Right hindlimb (tissue), 1 donor: ENCODE data around the gene SLC6A3.
A peak's percentile ranks its signal among the peaks of the same experiment; 100 is the strongest.

Source experiments
- DNase-seq: peaks from one replicate; pipeline ENCODE4 v3.0.0-alpha.2; 2018

The SLC6A3 gene

DNA sequence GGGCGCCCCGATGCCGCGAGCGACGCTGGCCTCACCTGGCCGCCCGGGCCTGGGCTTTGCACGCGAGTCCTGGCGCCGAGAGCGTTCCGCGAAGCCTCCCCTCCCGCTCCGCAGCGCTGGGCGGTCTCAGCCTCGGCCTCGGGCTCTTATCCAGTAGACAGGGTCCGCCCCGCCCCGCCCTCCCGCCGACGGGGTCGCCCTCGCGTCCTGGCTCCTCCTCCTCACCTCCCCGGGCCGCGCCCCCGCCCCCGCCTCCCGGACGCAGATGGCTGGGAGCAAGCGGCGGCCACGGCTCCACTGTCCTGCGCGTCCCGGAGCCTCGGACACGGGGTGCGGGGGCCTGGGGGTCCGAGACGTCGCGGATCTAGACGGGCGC, at the start of gene SLC6A3:
Gene SLC6A3 (minus strand): TSS at position 128 of the 376 bp plus-strand sequence. CDS start 2,243 bp downstream, outside the sequence.
- DNase-seq = peak; percentile 70

DNA sequence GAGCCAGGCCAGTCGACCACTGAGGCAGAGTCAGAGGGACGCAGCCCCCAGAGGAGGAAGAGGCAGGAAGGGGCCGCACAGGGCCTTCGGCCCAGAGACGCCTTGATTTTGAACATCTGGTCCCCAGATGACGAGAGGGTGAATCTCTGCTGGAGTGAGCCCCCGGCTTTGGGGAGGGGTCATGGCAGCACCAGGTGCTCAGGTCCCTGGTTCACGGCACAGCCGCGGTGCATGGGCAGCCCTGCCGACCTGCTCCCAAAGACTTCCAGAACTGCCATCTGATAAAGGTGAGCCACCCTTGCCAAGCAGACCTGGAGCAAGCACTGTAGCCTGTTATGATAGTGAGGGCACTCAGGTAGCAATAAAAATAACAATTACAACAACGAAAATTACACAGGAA, 48.7 kb upstream of the SLC6A3 start:
- no peak for DNase-seq

DNA sequence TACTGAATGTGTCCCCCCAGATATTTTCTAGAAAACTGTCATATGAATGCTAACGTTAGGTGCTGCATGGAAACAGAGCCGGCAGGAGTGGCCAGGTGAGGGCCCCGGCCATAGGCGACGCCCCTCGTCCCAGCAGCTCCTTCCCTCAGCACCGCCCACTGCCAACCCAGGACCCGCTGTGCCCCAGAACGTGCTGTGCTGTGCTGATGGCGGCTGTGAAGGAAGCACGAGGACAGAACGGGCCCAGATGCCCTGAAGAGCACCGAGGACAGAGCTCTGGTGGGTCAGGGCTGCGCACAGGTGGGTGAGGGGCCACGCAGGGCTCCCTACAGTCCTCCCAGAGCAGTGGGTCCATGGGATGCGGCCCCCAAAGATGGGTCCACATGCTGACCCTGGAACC, 48.2 kb upstream of the SLC6A3 start:
- no peak for DNase-seq

DNA sequence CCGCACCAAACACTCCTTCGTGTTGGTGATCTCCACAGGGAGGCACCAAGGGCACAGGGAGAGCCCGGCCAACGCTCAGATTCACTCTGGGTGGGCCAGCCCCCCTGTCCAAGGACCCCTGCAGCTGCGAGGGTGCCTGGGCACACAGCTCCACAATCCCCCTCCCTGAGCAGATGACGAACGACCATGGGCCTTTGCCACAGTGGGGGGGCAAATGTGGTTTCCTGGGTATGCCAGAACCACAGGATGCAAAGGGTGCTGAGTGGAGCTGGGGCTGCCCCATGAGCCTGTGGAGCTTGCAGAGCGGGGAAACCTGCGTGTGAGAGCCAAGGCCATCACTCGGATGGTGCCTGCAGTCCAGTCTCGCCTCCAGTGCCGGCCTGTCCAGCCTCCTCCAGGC, 47.5 kb upstream of the SLC6A3 start:
- no peak for DNase-seq

DNA sequence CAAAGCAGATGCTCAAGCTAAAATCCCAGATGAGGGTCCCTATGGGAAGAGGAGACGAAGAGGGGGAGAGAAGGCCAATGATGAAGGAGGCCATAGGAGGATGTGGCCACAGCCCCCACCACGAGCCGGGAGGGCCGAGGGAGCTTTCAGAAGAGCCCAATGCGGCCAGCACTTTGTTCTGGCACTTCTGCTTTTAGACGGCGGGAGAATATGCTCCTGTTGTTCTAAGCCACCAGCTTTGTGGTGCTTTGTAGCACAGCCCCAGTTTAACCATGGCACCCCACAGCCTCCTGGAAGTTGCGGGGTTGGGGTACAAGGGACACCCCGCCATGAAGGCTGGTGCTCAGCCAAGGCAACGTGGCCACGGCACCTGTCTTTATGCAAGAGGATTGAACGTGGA, 45.1 kb upstream of the SLC6A3 start:
- no peak for DNase-seq

DNA sequence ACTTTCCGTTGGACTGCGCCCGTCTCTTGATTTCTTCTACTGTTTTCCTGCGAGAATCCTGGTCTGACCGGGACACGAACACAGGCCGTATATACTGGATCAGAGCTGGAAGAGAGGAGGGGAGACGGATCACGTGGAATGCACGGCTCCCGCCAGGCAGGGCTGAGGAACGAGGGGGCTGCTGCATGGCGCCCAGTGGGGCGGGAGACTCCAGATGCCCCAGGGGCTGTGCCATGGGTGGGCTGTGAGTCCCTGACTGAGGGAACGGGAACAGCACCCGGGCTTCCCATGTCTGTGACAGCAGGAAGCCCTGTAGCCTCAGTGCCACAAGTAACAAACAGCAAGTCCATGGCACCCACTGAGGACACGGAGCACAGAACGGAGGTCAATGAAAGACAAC, 44.5 kb upstream of the SLC6A3 start:
- no peak for DNase-seq

DNA sequence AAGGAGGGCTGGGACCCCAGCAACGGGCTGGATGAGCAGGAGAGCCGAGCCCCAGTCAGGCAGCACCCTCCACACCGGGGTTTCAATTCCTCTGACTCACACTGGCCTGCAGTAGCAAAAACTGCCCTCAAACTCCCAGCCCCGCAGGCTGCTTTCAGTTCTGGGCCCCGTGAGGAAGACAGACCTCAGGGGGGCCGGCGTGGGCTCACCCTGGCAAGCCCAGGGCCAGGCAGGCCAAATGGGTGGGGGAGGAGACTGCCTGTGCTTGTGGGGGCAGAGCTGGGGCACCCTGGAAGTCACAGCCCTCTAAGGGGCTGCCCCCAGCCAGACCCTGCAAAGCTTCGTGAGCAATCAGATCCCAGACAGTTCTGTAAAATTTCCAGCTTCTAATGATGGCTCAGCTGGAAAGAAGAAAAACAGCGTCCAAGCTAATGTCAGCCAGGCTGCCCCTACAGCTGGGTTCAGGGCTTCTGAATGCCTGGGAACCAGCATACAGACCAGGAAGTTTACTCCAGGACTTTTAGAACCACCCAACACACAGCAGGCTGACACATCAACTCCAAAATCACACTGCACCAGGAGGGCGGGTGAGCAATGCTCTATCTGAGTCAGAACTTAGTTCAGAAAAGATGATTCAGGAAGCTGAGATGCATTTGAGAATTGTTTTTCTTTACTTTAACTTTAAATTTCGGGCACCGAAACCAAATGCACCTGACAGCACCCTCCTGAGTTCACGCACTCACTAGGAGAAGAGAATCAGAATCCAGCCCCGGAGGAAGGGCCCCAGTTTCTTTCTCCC, 43.8 kb upstream of the SLC6A3 start:
- no peak for DNase-seq

DNA sequence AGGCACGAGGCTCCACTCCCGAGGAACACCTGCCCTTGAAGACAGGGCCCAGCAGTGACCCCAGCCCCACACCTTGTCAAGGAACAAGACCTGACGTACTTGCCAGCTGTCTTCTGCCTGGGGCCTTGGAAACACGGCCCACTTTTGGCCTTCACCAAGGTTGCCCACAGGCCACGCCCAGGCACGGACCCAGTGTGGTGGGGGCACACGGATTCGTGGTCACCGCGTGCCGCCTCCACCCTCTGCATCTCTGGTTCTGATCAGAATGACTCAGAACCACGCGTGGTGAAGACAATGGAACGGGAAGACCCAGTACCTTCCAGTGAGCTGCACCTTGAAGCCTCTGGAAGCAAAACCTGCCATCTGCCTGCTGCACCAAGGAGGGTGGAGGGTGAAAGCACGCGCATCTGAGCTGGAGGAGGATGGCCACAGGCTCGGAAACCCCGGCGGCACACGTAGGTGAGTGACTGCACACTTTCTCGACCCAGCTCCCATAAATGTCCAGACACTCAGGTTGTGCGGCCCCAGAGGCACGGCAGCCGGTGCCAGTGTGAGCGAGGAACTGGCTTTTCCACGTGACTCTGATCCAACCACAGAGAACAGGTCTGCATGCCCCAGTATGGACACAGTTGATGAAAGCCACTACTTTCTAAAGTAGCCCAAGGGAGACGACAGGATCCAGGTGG, 42.0 kb upstream of the SLC6A3 start:
- no peak for DNase-seq

DNA sequence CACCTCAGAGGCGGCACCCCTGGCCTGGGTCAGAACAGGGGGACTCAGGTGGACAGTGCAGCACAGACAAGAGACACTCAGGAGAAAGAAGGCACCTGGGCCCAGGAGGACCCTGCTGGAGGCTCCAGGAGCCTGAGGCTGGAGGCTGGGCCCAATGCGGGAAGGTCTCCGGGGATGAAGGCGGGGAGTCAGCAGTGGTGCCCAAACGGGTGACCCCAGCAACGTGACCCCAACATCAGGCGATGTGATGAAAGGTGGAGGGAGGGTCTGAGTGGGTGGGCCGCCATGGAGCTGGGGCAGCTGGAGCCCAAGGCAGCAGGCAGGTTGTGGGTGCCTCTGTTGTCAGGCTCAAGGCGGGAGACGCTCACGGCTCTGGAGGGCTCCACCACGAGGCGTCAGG, 41.0 kb upstream of the SLC6A3 start:
- DNase-seq = no peak

DNA sequence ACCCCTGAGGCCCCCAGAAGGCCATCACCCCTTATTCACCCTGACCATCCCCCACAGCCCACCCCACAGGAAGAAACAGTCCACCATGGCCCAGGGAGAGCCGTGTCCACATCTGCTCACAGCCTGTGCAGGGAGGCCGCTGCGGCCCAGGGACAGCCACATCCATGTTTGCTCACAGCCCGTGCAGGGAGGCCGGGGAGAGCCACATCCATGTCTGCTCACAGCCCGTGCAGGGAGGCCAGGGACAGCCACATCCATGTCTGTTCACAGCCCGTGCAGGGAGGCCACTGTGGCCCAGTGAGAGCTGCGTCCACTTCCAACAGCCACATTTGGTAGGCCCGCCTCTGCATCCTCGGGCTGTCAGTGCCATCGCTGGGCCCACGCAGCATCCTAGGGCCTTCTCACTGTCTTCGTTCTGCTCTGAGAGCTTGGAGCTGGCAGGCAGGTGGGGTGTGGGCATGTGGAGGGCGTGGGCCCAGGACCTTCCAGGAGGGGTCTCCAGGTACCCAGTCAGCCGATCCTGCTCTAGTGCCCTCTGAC, 40.4 kb upstream of the SLC6A3 start:
- DNase-seq = no peak

DNA sequence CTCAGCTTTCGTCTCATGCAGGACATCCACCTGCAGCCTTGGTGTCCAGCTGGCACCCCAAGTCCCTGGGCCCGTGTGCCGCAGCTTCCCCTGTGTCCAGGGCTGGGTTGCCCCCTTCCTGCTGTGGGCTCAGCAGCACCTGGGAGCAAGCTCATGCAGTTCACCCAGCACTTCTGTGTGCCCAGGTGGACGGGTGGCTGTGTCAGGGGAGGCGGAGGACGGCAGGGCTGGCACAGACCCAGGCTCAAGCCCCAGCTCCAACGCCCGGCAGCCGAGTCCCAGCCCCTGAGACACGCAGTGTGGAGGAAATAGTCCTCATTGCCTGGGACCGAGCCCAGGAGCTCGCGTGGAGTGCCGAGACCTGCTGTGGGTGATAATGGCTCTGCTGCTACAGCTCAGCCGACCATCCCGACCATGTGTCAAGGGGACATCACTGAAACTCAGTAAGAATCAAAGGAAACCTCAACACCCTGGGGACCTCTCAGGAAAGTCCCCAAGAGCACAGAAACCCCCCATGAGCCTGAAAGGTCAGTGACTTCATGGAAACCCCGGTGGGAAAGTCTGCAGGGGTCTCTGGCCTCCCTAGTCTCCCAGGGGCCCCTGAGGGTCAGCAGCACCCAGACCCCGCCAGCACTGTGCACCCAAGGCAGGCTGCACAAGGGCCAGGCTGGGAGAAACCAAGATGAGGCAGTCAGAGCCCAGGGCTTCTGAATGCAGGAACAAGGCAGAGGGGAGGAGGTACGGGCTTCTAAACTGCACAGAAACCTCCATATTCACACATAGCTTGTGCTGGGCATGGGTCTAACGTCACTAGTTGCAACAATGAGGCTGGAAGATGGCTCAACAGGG, 39.7 kb upstream of the SLC6A3 start:
- no peak for DNase-seq

DNA sequence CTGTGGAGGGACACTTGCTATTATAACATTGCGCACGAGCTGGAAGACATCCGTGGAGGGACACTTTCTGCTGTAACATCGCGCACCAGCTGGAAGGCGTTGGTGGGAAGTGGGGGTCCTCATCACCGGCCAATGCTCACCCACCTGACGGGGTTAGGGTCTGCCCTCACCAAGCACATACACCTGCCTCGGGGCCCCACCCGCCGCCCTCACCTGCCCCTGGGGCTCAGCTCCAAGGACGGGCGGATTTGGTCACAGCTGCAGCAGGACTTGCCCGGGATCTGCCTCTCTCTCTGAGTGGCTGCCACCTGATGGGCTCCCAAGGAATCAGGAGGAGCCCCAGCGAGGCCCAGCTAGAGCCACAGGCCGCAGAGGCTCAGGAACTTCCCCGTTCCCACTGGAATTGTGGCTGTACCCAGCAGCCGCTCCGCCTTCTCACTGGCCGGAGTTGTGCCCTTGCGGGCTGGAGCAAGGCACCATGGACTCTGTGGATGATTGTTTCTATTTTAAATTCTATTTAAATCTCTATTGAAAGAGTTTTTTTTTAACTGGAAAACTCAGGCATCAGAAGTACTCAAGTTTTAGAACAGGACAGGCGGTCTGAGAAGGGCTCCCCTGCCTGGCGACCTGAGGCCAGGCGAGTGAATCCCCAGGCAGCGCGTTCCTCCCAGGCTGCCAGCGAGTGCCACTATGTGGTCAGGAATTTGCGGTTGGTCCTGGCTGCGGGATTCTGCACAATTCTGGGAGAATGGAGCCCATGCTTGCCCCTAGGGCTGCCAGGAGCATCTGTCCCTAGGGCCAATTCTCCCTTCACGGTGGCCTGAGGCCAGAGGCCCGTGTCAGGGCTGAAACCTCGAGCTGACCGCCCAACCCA, 38.9 kb upstream of the SLC6A3 start:
- no peak for DNase-seq

DNA sequence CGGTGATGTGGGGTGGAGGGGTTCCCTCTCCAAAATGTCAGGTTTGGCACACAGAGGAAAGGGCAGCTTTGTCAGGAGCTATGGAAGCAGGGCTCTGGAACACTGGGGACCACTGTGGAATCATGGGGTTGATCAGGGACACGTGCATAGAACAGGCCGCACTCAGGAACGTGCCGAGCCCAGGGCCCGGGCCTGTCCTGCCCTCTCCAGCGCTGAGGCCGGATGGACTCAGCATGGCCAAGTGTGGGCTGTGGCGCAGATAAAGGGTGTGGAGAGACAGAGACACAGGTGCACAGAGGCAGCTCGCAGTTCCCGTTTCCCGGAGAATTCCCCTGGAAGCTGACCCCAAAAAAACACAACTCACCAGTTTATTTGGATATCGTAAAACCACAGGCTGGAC, 37.8 kb upstream of the SLC6A3 start:
- no peak for DNase-seq

DNA sequence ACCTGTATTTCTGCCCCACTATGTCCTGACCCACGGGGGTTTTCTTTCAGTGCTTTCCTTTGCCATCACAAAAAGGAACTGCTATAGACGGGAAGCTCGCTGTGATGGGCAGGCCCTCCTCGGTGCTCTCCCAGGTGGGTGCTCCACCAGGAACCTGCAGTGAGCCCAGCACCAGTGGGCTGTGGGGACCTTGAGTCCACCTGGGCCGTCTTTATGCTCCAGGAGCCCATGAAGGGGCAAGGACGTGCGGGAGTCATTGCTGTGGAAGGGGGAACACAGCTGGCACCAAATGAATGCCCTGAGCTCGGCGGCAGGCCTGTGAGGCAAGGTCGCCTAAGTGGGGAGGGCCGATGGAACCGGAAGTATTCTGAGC, 36.7 kb upstream of the SLC6A3 start:
- DNase-seq = no peak

DNA sequence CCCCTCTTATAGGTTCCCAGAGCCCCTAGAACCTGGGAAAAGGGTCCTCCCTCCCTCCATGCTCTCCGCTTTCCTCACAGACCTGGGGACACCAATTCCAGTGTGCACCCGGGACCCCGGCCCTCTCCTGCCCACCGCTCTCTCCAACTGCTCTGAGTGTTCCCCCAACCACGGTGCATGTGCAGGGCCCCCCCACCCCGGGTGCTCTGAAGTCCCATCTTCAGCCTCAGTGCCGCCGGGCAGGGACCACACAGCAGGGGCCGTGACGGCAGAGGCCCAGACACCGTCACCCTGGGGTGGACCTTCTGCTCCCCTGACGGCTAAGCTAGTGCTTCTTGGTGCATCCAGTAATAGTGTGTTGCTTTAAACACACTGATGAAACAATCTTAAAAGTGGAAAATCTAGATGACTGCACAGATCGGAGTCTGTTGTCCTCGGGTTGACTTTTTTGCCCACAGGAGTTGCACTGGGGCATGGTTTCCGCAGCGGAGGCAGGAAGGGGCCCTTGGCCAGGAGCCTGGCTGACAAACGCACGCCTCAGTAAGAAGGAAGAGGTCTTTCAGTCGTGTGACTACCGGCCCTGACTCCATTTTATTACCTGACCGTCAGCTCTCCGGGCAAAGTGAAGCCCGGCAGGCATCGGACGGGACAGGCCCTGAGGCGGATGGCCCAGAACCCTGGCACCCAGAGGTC, 36.2 kb upstream of the SLC6A3 start:
- DNase-seq = no peak

DNA sequence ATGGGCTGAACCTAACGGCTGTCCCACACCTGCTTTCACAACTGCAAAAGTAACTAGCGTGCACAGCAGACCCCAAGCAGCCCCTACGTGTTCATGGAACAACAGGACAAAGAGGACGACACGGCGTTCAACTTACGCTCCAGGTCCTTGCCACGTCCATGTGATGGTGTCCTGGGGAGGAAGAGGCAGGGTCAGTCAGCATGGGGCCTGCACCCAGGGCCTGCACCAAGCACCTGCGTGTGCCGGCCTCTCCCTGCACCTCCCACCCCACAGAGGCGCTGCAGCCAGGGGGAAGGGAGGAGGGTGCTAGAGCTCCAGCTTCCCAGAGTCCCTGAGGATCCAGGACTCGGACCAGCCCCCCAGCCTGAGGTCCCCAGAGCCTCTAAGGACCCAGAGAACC, 35.6 kb upstream of the SLC6A3 start:
- DNase-seq = no peak

DNA sequence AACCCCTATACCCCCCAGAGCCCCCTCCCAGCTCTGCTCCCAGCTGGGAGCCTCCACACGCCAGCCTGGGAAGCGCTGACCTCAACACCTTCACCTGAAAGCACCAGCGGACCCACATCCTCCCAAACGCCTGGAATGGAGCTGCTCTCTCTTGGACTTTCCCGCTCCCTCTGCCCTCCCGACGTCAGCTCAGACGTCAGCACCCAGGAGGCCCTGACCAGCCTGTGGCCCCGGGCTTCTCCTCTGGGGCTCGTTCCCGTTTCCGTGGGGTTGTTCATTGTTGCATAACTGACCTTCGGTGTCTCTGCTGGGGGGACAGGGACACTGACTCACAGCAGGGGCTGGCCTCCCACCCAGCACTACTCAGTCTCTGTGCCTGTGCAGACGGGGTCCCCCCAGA, 35.0 kb upstream of the SLC6A3 start:
- no peak for DNase-seq

DNA sequence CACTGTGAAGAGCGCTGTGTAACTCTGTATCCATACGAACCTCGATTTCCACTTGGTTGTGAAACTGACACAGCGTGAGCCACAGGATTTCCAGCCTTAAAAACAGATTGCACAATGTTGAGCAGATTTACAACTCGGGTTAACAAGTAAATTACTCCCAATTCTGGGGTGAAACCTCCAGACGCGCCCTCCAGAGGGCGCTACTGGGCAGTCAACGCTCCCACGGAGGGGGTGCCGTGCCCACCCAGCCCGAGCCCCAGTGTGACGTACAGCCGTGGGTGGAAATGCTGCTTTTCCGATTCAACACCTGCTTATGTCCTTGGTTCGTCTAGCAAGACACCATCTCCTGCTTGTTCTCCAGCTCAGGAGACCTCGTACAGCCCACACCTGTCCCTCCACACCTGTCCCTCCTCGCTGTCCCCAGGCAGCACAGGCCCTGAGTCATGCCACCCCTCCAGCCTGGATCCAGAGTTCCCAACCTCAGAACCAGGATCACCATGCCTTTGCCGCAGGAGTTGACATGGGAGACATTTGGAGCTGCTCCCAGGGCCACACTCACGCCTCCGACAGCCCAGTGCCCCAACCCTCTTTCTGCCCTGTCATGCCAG, 34.4 kb upstream of the SLC6A3 start:
- no peak for DNase-seq

DNA sequence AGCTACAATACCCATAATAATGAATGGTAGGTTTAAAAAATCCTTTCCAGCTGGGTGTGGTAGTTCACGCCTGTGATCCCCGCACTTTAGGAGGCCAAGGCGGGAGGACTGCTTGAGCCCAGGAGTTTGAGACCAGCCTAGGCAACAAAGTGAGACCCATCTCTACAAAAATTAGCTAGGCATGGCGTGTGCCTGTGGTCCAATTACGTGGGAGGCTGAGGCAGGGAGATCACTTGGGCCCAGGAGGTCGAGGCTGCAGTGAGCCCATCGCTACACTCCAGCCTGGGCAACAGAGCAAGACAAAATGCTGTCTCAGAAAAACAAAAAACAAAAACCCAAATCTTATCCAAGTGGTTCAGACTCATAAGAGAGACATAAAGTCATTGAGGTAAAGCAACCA, 33.8 kb upstream of the SLC6A3 start:
- no peak for DNase-seq

DNA sequence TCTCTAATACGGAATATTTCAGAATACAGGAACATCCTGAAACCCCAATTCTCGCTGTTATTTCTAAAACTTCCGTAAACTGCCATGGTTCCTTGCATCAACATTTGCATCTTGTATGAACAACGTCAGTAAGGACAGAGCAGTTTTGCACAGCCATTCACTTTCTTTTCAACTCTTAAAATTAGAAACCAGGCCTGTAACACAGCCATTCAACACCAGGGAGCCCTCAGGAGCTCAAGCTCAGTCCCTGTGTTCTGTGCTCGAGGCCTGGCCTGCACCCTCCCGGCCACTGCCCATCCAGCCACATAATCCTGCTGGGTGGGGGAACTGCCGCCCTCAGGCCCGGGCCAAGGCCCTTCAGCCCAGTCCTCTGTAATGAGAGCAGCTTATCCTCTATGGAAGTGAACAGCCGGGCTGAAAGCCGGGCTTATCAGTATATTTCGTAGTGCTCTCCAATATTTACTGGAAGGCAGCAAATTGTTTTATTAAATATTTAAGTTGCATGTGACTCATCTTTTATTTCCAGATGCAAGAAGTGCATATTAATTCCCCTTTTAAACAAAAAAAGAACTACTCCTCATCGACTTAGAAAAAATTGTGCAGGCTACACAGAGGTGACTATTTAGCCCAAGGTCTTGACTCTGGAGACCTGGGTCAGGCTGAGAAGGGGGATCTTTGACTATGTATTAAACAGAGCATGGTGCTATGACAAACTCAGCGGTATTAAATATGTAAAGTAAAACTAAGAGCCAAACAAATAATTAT, 33.2 kb upstream of the SLC6A3 start:
- DNase-seq = no peak

DNA sequence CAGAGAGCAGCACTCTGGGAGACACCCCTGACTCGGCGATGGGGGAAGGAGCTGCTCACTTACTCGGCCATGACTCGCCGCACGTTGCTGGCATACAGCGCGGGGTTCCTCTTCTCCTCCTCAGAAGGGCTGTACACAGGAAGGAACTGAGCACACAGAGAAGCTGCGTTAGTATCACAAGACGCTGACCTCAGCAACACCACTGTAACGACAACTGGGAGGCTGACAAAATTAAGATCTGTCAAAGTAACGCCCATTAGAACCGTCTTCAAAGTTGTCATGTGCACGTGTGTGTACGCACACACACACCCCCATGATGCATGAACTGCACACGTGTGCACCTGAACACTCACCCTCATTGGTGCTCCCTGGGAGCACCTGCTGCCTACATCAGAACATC, 32.1 kb upstream of the SLC6A3 start:
- DNase-seq = no peak
